Measurements from ENCODE around the gene FRAS1. TPM values are rescaled to one million over a fixed set of nuclear protein-coding genes. Genes with fewer than 3 reads are reported as not detected.

Gene FRAS1
- total RNA-seq, 2 donors from 2014 or later, result 2.1 to 4.0 TPM

GRCh38 chr4:78363031-78363570 lies 306.0 kb downstream of the FRAS1 start:
- H3K27ac ChIP-seq, result no peak overlapping the region

GRCh38 chr4:78369679-78370078 lies 312.6 kb downstream of the FRAS1 start:
- no peak for TF ChIP-seq CTCF (IDR thresholded peaks at IDR 0.05)
- no peaks in the 10 kb centered on the region for H3K4me1 ChIP-seq
- no peak for DNase-seq

More at GRCh38 chr4:78363031-78363570, 306.0 kb downstream of the FRAS1 start:
- no peak overlapping the region for H3K4me3 ChIP-seq
- intact Hi-C loops (cut with DNase I), result no loop called here
- no peaks in the 10 kb centered on the region for H3K36me3 ChIP-seq
- no peak overlapping the region for H3K9ac ChIP-seq (ENCODE audit: low read depth in 2 of 2, low read length in 2 of 2)
- no peaks in the 10 kb centered on the region for H3K9me3 ChIP-seq
- no peaks in the 10 kb centered on the region for H3K4me1 ChIP-seq
- DNase-seq, result no peak
- no peaks in the 10 kb centered on the region for H3K27me3 ChIP-seq
- TF ChIP-seq CTCF (IDR thresholded peaks at IDR 0.05), result no peak

GRCh38 chr4:78370631-78371372 lies 313.7 kb downstream of the FRAS1 start:
- intact Hi-C loops (cut with DNase I), result no loop called here
- no peak overlapping the region for H3K27ac ChIP-seq

More at GRCh38 chr4:78369679-78370078, 312.6 kb downstream of the FRAS1 start:
- Histone ChIP-seq H3K9ac (ENCODE audit: low read depth in 2 of 2, low read length in 2 of 2) (no peak overlapping the region), H3K36me3 (no peaks in the 10 kb centered on the region), H3K27ac (no peak overlapping the region), H3K27me3 (no peaks in the 10 kb centered on the region), H3K4me3 (no peak overlapping the region), H3K9me3 (no peaks in the 10 kb centered on the region)
- intact Hi-C loops (cut with DNase I), result no loop called here

GRCh38 chr4:78372355-78372988 lies 315.3 kb downstream of the FRAS1 start:
- no peak for TF ChIP-seq CTCF (IDR thresholded peaks at IDR 0.05)
- Histone ChIP-seq H3K4me1 (no peaks in the 10 kb centered on the region), H3K9me3 (no peaks in the 10 kb centered on the region), H3K27me3 (no peaks in the 10 kb centered on the region), H3K27ac (no peak overlapping the region), H3K9ac (ENCODE audit: low read depth in 2 of 2, low read length in 2 of 2) (no peak overlapping the region), H3K4me3 (no peak overlapping the region), H3K36me3 (no peaks in the 10 kb centered on the region)
- intact Hi-C loops (cut with DNase I), result no loop called here
- no peak for DNase-seq

More at GRCh38 chr4:78370631-78371372, 313.7 kb downstream of the FRAS1 start:
- no peaks in the 10 kb centered on the region for H3K27me3 ChIP-seq
- no peak for TF ChIP-seq CTCF (IDR thresholded peaks at IDR 0.05)
- no peaks in the 10 kb centered on the region for H3K9me3 ChIP-seq
- H3K4me1 ChIP-seq, result no peaks in the 10 kb centered on the region
- H3K9ac ChIP-seq (ENCODE audit: low read depth in 2 of 2, low read length in 2 of 2), result no peak overlapping the region
- no peak overlapping the region for H3K4me3 ChIP-seq
- no peaks in the 10 kb centered on the region for H3K36me3 ChIP-seq
- DNase-seq, result no peak

GRCh38 chr4:78377555-78377954 lies 320.4 kb downstream of the FRAS1 start:
- peaks cover 6% of the 10 kb centered on the region for H3K4me1 ChIP-seq
- no peaks in the 10 kb centered on the region for H3K9me3 ChIP-seq
- intact Hi-C loops (cut with DNase I), result no loop called here

More at GRCh38 chr4:78377555-78377954, 320.4 kb downstream of the FRAS1 start:
- no peak for DNase-seq
- Histone ChIP-seq H3K27ac (no peak overlapping the region), H3K36me3 (no peaks in the 10 kb centered on the region), H3K9ac (ENCODE audit: low read depth in 2 of 2, low read length in 2 of 2) (no peak overlapping the region), H3K27me3 (no peaks in the 10 kb centered on the region), H3K4me3 (no peak overlapping the region)
- TF ChIP-seq CTCF (IDR thresholded peaks at IDR 0.05), result no peak
